GM21423 (cell line): Measurements from ENCODE around the gene SYK.
"Not testable (repeated sequence)": the region's sequence is repeated elsewhere in the genome, so short reads cannot be mapped to it uniquely, and the experiment has no call there.

ENCODE experiments used
- ATAC-seq: cut with Tn5 transposase; IDR thresholded peaks from one replicate; pipeline ENCODE4 v1.9.1; 2021; ENCODE audit warnings: mild to moderate bottlenecking, moderate library complexity; ENCODE audit not compliant: unreplicated experiment

Gene SYK

GRCh38 chr9:90795084-90795483 lies 6.5 kb upstream of the SYK start:
- peak; percentile 43 for ATAC-seq

DNA sequence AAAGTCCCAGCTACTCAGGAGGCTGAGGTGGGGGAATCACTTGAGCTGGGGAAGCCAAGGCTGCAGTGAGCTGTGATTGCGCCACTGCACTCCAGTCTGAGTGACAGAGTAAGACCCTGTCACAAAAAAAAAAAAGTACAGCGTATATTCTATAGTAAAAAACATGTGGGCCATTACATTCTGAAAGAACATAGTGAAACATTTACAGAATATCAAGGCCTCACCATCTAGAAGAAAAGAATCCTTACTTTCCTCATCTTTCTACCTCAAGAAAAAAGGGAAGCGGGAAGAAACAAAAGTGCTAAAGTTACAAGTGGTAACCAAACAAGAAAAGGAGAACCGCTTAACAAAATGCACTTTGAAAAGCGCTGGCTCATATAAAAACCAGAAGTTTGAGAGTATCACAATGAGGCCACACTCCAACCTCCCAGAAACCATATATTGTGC lies 5.7 kb upstream of the SYK start:
- ATAC-seq: no peak

- no peak for ATAC-seq
Measured at GRCh38 chr9:90799271-90799852, 2.3 kb upstream of the SYK start.

DNA sequence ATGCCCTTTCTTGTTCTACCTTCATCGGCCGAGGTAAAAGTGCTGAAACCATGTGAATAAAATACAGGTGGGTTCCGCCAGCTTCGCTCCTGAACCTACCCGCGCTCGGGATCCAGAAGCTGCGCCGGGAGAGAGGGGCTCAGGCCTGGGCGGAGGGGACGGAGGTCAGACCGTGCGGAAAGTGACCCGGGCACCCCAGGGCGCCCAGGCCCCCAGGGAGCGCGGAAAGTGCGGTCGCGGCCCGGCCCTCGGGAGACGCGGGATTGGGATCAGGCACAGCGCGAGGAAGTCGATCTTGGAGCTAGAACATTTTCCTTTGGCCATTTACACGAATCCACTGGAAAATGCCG lies 329 bp downstream of the SYK start:
- ATAC-seq: peak; percentile 6

DNA sequence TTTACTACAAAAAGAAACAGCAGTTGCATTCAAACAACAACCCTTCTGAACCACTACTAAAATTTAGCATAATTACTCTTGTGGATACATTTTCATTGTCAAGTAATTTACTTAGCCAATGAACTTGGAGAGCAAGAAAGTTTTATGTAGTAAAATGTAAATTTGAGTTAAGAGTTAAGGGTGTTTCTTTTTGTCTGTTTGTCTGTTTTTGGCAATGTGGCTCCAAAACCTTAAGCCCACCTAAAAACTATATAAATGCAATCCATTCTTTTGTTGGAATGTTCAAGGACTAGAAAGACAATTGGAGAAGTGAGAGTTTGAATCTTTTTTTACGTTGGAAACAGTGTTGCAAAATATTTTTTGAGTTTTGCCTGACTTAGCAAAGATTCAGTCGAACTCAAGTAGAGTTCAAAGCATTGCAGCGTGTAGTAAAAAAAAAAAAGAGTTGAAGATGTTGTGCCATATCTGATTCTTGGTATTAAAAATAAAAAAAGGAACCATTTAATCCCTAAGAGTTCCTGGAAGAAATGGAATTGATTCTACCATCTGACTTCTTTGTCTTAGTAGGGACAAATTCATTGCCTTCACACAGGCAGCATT lies 867 bp downstream of the SYK start:
- no peak for ATAC-seq

DNA sequence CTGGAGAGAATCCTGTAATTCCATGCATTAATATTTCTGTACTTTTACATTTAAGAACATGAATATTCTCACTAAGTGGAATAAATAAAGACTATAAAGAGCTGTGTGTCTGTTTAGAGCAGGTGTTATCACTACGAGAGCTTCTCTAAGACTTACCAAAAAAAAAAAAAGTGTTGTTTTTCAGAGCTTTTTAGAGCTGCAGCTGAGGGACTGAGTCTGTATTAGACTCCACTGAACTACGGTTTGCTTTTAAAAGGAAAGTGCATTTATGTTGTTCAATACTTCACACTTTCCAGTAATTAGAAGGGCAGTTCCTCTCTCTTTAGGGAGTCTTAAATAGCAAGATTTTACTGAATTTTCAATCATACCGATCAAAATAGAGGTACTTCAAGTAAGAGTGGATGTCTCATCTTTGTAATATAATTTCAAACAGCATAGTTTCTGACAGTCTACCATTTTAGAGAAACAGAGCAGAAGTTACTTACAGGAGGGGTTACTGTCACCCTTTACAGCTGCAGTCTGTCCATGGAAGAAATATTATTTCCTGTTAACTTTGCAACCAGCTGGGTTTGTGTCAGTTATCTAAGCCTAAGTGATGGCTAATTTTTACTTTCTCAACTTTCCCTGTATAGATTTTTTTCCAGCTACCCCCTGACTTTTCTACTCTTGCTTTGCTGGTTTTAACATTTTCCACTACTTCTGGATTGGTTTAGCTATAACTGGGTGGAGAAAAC lies 2.4 kb downstream of the SYK start:
- no peak for ATAC-seq

DNA sequence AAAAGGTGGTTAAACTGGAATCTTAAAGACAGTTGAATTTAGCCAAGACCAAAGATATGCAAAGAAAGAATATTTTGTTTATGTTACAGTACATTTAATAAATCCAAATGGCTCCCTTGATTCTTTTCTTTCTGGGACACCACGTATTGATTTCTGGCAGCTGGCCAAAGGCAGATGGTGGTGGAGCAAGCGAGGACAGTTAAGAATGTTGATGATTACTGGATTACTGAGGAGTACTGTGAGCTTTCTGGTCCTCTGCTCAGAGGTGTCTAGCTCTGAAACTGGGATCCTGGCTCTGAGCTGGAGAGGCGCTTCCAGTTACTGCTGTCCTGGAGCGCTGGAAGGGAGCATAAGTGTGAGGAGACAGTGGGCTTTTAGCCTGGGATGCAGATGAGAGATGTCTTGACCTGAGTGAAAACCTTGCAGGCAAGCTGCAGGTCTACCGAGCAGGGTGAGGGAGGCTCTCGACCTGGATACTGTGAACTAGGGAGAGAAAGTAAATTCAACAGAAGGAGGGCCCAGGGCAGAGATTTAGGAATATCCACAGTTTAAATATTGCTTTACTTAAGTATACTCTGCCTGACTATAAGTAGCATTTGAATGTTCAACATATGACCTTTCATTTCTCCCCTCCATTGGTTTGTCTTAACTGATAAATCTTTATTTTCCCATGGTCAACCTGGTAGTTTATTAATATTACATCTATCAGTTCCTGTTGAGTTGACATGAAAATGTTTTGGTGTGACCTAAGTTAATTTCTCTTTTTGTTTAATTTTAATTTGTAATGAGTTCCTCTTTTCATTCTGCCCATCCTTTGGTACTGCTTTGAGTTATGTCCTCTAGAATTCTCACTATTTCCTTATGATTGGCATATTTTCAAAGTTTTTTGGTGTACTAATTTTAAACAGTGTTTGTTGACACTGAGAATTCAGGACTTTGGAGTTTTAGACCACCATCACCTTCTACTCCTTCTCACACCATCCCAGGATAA lies 3.7 kb downstream of the SYK start:
- ATAC-seq: no peak

- no peak for ATAC-seq
Measured at GRCh38 chr9:90807006-90807405, 5.4 kb downstream of the SYK start.

DNA sequence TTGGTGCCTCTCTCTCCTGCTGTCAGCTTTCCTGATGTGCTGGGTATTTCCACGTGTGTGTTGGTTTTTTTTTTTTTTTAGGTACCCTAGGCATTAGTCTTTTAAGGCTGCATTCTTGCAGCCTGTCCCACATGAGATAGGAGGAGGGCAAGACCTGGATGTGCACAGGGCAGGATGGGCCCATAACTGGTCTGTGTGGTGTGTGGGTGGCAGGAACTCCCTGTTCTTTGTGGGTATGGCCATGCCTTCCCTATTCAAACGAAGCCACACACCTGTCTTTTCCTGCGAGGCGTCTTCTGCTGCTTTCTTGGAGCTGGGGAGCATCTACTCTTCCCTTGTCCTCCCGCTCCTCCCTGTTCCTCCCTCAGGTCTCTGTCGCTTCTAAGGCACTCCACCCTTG lies 6.8 kb downstream of the SYK start:
- ATAC-seq: no peak

GRCh38 chr9:90808890-90809685 lies 7.5 kb downstream of the SYK start:
- ATAC-seq: no peak

- no peak for ATAC-seq
Measured at GRCh38 chr9:90810691-90811090, 9.1 kb downstream of the SYK start.

- ATAC-seq: no peak
Measured at GRCh38 chr9:90813046-90813445, 11.4 kb downstream of the SYK start.

GRCh38 chr9:90813523-90813922 lies 11.9 kb downstream of the SYK start:
- no peak for ATAC-seq

DNA sequence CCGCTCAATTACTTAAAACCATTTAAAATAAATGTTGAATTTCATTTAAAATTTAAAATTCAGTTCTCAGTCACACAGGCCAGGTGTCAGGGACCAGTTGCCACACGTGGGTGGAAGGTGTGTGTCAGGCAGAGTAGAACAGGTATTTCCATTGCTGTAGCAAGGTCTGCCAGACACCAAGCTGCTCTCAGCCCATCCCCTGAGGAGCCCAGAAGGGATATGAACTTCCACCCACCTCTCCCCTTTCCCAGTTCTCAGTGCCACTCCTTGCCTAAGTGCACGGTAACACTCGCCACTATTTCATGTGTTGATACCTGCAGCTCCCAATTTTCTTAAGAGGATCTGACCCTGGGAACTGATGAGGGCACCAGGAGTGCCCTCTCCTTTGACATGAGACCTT lies 12.7 kb downstream of the SYK start:
- ATAC-seq: no peak

DNA sequence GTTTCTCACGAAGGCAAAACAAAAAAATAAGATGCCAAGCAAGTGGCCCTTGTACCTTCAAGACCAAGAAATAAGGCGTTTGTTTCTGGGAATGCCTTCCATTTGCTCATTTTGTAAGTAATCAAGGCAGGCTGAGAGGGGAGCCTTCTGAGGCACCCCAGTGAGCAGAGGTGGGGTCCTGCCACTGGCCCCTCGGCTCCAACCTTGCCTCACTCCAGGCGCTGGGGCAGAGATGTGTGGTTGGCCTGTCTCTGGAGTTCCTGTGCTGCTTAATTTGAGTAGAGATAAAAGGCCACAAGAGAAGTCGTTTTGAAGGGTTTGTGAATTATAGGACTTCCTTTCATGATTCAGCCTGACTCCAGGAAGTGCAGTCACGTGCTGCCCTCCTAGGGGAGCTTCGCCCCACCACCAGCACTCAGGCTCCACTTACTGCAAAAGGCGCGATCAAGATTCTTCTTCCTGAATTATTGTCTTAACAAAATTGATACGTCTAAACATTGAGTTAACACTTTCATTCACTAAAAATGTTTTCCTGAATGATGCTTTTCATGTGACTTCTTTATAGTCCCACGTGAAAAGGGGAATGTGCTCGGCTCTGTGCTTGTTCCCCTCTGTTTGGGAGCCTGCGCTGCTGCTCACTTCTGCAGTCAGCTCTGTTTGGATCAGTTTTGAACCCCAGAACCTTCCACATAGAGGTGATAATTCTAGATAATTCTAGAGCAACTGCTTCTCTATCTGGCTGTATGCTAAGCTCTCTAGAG lies 13.7 kb downstream of the SYK start:
- ATAC-seq: peak; percentile 62

DNA sequence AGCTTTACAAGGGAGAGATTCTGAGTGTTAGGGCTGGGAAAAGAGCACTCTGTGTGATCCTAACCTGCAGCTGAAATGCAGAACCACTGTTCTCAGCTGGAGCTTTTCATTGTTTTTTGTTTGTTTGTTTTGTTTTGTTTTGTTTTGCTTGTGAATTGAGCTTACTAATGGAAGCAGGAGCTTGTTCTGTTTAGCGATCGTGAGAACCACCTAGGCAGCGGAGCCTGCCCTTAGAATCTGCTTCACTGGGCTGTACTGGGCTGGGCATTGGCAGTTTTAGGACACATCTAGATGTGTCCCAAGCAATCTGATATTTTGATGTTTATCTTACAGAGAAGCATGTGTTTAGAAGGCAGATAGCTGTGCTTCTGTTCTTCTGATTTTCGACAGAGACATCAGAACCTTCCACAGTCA lies 14.3 kb downstream of the SYK start:
- ATAC-seq: peak; percentile 20

DNA sequence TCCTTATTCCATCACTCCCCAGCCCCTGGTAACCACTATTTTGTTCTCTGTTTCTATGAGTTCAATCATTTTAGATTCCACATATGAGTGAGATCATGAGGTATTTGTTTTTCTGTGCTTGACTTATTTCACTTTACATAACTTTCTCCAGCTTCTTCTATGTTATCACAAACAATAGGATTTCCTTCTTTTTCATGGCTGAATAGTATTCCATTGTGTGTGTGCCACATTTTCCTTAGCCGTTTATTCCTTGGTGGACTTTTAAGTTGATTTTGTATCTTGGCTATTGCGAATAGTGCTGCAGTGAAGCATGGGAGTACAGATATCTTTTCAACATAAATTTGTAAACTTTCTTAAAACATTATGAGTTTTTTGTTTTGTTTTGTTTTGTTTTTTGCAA lies 15.1 kb downstream of the SYK start:
- no peak for ATAC-seq

DNA sequence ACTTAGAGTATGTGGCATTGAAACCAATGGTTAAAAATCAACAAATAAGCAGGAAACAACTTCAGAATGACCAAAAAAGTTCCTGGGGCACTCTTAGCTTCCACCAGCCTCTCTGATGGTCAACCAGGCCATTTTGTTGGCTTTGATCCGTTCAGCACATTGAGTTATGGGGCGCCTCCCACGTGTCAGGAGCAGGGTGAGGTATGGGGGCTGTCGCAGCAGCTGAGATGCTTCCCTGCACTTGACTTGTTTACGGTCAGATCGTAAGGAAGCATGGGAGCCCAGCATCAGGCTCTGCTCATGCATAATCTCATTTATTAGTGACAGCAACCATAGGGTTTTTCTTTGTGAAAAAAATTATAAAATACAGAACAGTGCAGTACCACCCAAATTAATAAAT lies 16.7 kb downstream of the SYK start:
- no peak for ATAC-seq

GRCh38 chr9:90820406-90820805 lies 18.8 kb downstream of the SYK start:
- ATAC-seq: not testable (repeated sequence)

- ATAC-seq: not testable (repeated sequence)
Measured at GRCh38 chr9:90821236-90821635, 19.6 kb downstream of the SYK start.
